Trophoblast cell (in vitro differentiated cells and primary cell): Measurements from ENCODE around the gene JMJD8.

Experiments used
- DNase-seq, 2 donors: peaks; one replicate each; pipeline ENCODE4 v3.0.0-alpha.2; 2016
- H2AFZ ChIP-seq: 2 replicates; pipeline ENCODE4 v1.6.1; 2013; ENCODE audit warnings: low read length, moderate library complexity, mild to moderate bottlenecking; ENCODE audit not compliant: insufficient read depth, poor library complexity
- H2AK5ac ChIP-seq: 2 replicates; pipeline ENCODE4 v1.6.1; 2013; ENCODE audit warnings: mild to moderate bottlenecking, low read length
- H2BK120ac ChIP-seq: 2 replicates; pipeline ENCODE4 v1.6.1; 2013; ENCODE audit warnings: low read length, mild to moderate bottlenecking, moderate library complexity; ENCODE audit not compliant: insufficient read depth, poor library complexity
- H2BK12ac ChIP-seq: 2 replicates; pipeline ENCODE4 v1.6.1; 2013; ENCODE audit warnings: mild to moderate bottlenecking, low read length, moderate library complexity
- H2BK5ac ChIP-seq: 2 replicates; pipeline ENCODE4 v1.6.1; 2013; ENCODE audit warnings: low read length, low read depth, moderate library complexity, mild to moderate bottlenecking; ENCODE audit not compliant: poor library complexity
- H3K14ac ChIP-seq: 2 replicates; pipeline ENCODE4 v1.6.1; 2013; ENCODE audit warnings: mild to moderate bottlenecking, low read length
- H3K18ac ChIP-seq: 2 replicates; pipeline ENCODE4 v1.6.1; 2013; ENCODE audit warnings: mild to moderate bottlenecking, low read length
- H3K23ac ChIP-seq: 2 replicates; pipeline ENCODE4 v1.6.1; 2013; ENCODE audit warnings: low read length
- H3K27ac ChIP-seq: 2 replicates; pipeline ENCODE4 v1.5.1; 2013; ENCODE audit warnings: low read depth, mild to moderate bottlenecking, inconsistent platforms, low read length, moderate library complexity
- H3K27me3 ChIP-seq: 2 replicates; pipeline ENCODE4 v1.6.1; 2013; ENCODE audit warnings: inconsistent platforms, mild to moderate bottlenecking, low read length, moderate library complexity; ENCODE audit not compliant: insufficient read depth
- H3K36me3 ChIP-seq, 2 experiments: 1 replicate in 1 of 2; 2 replicates in 1 of 2; pipeline ENCODE4 v1.6.1; 2013; ENCODE audit warnings: low read length in 2 of 2, mild to moderate bottlenecking in 2 of 2, moderate library complexity in 1 of 2; ENCODE audit not compliant: insufficient read depth in 2 of 2, control insufficient read depth in 1 of 2
- H3K4ac ChIP-seq: 2 replicates; pipeline ENCODE4 v1.6.1; 2013; ENCODE audit warnings: low read depth, mild to moderate bottlenecking, low read length, moderate library complexity
- H3K4me1 ChIP-seq, 2 experiments: 1 replicate in 1 of 2; 2 replicates in 1 of 2; pipeline ENCODE4 v1.6.1; 2013; ENCODE audit warnings: low read length in 2 of 2, mild to moderate bottlenecking in 2 of 2, moderate library complexity in 1 of 2; ENCODE audit not compliant: insufficient read depth in 2 of 2, control insufficient read depth in 1 of 2
- H3K4me2 ChIP-seq: 2 replicates; pipeline ENCODE4 v1.6.1; 2013; ENCODE audit warnings: inconsistent platforms, mild to moderate bottlenecking, low read length, moderate library complexity
- H3K4me3 ChIP-seq: 2 replicates; pipeline ENCODE4 v1.5.1; 2013; ENCODE audit warnings: mild to moderate bottlenecking, low read depth, low read length, inconsistent platforms
- H3K79me1 ChIP-seq: one replicate; pipeline ENCODE4 v1.6.1; 2013; ENCODE audit warnings: low read length
- H3K79me2 ChIP-seq: 2 replicates; pipeline ENCODE4 v1.6.1; 2013; ENCODE audit warnings: low read length, mild to moderate bottlenecking; ENCODE audit not compliant: control insufficient read depth, insufficient read depth, poor library complexity
- H3K9ac ChIP-seq: 2 replicates; pipeline ENCODE4 v1.6.1; 2013; ENCODE audit warnings: mild to moderate bottlenecking, low read length
- H3K9me3 ChIP-seq: 2 replicates; pipeline ENCODE4 v1.6.1; 2013; ENCODE audit warnings: low read depth, mild to moderate bottlenecking, control low read depth, inconsistent platforms, low read length; ENCODE audit not compliant: insufficient read depth
- H4K12ac ChIP-seq: 2 replicates; pipeline ENCODE4 v1.6.1; 2013; ENCODE audit warnings: low read depth, mild to moderate bottlenecking, low read length, moderate library complexity
- H4K8ac ChIP-seq: 2 replicates; pipeline ENCODE4 v1.6.1; 2013; ENCODE audit warnings: low read depth, mild to moderate bottlenecking, low read length, moderate library complexity
- H4K91ac ChIP-seq: one replicate; pipeline ENCODE4 v1.6.1; 2013; ENCODE audit warnings: low read depth, mild to moderate bottlenecking, low read length, moderate library complexity
- WGBS: extraction: QIAGEN DNeasy Blood & Tissue Kit; methylation state at CpG from one replicate; pipeline ENCODE4 v1.1.7; 2013; ENCODE audit warnings: missing lambda C conversion rate; ENCODE audit not compliant: insufficient read length, insufficient coverage; ENCODE audit errors: extremely low coverage; 5-methylcytosine and 5-hydroxymethylcytosine counted together

The JMJD8 gene

GRCh38 chr16:632486-633335 is 51.4 kb downstream of the JMJD8 start:
- WGBS, result no CpG with 5 or more reads among the region's 67 CpGs
- H3K9ac ChIP-seq, result no peak overlapping the region
- DNase-seq, result no peak
- no peak overlapping the region for H3K23ac ChIP-seq
- no peak overlapping the region for H2BK12ac ChIP-seq
- H3K36me3 ChIP-seq, result peaks cover 37 to 43% of the 10 kb centered on the region in 2 experiments
- H3K4me2 ChIP-seq, result no peak overlapping the region
- H4K8ac ChIP-seq, result no peak overlapping the region
- peaks cover 40% of the 10 kb centered on the region for H3K79me1 ChIP-seq
- H4K91ac ChIP-seq, result no peak overlapping the region
- H3K79me2 ChIP-seq, result peaks cover 24% of the 10 kb centered on the region
- no peak overlapping the region for H2BK120ac ChIP-seq
- H3K4ac ChIP-seq, result no peak overlapping the region
- H2BK5ac ChIP-seq, result no peak overlapping the region
- no peaks in the 10 kb centered on the region for H3K9me3 ChIP-seq
- no peak overlapping the region for H2AFZ ChIP-seq
- no peaks in the 10 kb centered on the region for H3K27me3 ChIP-seq
- H4K12ac ChIP-seq, result no peak overlapping the region
- H3K4me1 ChIP-seq, result peaks cover 41 to 43% of the 10 kb centered on the region in 2 experiments
- H3K14ac ChIP-seq, result no peak overlapping the region
- H2AK5ac ChIP-seq, result peak overlapping the region; percentile 15
- H3K4me3 ChIP-seq, result no peak overlapping the region
- H3K18ac ChIP-seq, result no peak overlapping the region
- H3K27ac ChIP-seq, result no peak overlapping the region

- peaks cover 42 to 43% of the 10 kb centered on the region in 2 experiments for H3K4me1 ChIP-seq
- H3K4ac ChIP-seq, result no peak overlapping the region
- H3K79me2 ChIP-seq, result peaks cover 24% of the 10 kb centered on the region
- 100% methylated on average over 1 of the region's 9 CpGs for WGBS
- H3K4me3 ChIP-seq, result no peak overlapping the region
- H3K79me1 ChIP-seq, result peaks cover 36% of the 10 kb centered on the region
- H3K23ac ChIP-seq, result no peak overlapping the region
- no peak overlapping the region for H4K8ac ChIP-seq
- H3K27me3 ChIP-seq, result no peaks in the 10 kb centered on the region
- H3K14ac ChIP-seq, result no peak overlapping the region
- no peak overlapping the region for H3K9ac ChIP-seq
- H2AFZ ChIP-seq, result no peak overlapping the region
- no peak overlapping the region for H3K4me2 ChIP-seq
- no peak overlapping the region for H2BK120ac ChIP-seq
- H4K12ac ChIP-seq, result no peak overlapping the region
- no peak overlapping the region for H3K18ac ChIP-seq
- H2BK5ac ChIP-seq, result no peak overlapping the region
- no peak for DNase-seq
- H3K36me3 ChIP-seq, result peaks cover 45 to 51% of the 10 kb centered on the region in 2 experiments
- H2BK12ac ChIP-seq, result no peak overlapping the region
- H3K27ac ChIP-seq, result no peak overlapping the region
- H4K91ac ChIP-seq, result no peak overlapping the region
- no peak overlapping the region for H2AK5ac ChIP-seq
- H3K9me3 ChIP-seq, result no peaks in the 10 kb centered on the region
Observed at GRCh38 chr16:631808-632358, 52.3 kb downstream of the JMJD8 start.
